Fibroblast of gingiva (primary cell): ENCODE measurements around the gene CISD2.
"Not testable (repeated sequence)": the region's sequence is repeated elsewhere in the genome, so short reads cannot be mapped to it uniquely, and the experiment has no call there.

Experiments
- DNase-seq: peaks from one replicate; pipeline ENCODE4 v3.0.0-alpha.2; 2011; ENCODE audit warnings: low read depth

The CISD2 gene

GRCh38 chr4:102919697-102920096 is 50.9 kb downstream of the CISD2 start:
- not testable (repeated sequence) for DNase-seq

DNA sequence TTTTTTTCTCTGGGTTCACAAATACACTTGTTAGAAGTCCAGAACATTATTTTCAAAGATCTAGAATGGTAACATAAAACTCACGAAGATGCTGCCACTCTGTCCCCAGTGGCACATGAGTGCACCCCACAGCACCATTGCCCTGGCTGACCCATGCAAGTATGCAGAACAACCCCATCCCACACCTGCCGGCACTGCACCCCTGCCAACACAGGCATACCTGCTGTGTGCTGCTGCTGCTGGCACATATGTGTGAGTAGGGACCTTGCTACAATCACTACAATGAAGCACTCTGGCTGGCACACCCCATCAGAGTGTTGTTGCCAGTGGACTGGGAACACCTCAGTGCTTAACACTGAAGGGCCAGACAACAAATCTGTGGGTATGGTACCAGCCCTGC is 66.9 kb downstream of the CISD2 start:
- no peak for DNase-seq

- DNase-seq: not testable (repeated sequence)
Measured at GRCh38 chr4:102938063-102938462, 69.3 kb downstream of the CISD2 start.
